DMS79 (cell line): ENCODE results near the gene CETP.

Source experiments
- DNase-seq: peaks from one replicate; lab custom pipeline; 2025; lab: John Stamatoyannopoulos, UW

The CETP gene

DNA sequence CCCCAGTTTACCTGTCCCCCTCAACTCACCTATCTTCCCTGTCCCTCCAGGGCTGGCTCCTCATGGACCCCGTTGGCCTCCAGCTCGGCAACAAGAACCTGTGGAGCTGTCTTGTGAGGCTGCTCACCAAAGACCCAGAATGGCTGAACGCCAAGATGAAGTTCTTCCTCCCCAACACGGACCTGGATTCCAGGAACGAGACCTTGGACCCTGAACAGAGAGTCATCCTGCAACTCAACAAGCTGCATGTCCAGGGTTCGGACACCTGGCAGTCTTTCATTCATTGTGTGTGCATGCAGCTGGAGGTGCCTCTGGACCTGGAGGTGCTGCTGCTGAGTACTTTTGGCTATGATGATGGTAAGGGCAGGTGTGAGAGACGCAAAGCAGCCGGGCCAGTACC is 58.9 kb downstream of the CETP start:
- DNase-seq: no peak

- no peak for DNase-seq
Observed at GRCh38 chr16:57021757-57022156, 60.0 kb downstream of the CETP start.

DNA sequence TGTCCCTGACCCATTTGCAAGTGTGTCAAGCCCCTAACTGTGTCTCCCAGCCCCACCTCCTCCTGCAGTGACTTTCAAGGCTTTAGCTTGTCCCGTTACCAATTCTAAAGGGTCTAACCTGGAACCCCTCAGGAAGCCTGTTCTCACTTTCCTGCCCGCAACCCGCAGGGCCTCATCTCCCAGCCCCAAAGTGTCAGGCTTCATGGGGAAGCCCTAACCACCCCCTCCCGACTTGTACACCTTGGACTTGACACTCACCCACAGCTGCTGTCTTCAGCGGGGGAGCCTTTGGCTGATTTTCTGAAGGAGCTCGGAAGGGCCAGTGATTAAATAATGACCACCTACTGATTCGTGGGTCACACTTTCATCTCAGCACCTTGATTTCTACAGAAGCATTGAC is 60.7 kb downstream of the CETP start:
- DNase-seq: no peak

DNA sequence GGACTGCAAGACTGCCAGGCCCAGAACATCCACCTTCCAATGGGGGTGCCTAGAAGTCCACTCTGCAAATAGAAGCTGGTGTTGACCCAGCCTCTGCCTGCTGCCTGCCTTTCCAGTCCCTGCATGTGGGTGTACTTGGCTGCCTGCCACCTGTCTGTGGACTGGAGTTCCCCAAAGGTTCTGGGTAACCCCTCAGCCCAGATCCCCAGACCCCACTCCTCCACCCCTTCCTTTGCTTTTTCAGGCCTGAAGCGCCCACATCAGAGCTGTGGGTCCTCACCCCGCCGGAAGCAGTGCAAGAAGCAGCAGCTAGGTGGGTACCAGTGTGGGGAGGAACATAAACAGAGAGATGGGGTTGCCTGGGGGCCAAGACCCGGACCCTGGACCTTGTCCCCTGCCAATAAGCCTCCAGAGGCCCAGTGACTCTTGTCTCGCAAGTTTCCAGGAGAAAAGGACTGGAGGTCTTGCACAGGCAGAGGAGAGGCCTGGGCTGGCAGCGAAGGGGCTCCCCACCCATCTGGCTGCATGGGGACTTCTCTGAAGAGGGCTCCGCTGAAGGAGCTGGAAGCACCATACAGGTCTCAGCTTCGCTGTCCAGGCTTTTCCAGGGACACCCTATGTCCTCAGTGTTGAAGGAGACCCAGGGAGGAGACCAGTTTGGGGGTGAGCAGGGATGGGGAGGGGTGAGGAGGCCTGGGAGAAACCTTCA is 61.9 kb downstream of the CETP start:
- DNase-seq: no peak

DNA sequence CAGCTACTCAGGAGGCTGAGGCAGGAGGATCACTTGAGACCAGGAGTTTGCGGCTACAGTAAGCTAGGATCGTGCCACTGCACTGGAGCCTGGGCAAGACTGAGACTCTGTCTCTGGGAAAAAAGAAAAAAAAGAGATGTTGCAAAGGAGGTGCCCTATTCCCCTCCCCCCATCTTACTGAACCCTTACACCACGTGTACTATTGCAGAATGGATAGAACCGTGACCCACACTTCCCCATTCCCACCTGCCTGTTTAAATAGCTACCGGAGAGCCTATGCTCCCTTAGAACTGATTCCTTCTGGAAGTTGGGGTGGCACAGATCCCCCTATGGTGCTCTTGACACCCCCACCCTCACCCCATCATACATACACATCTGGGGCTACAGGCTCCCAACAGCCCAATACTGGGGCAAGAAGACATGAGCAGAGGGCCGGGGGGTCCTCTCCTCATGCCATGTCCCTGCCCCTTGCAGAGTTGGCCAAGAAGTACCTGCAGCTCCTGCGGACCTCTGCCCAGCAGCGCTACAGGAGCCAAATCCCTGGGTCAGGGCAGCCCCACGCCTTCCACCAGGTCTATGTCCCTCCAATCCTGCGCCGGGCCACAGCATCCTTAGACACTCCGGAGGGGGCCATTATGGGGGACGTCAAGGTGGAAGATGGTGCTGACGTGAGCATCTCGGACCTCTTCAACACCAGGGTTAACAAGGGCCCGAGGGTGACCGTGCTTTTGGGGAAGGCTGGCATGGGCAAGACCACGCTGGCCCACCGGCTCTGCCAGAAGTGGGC is 63.3 kb downstream of the CETP start:
- DNase-seq: no peak

- no peak for DNase-seq
Observed at GRCh38 chr16:57025941-57026777, 64.4 kb downstream of the CETP start.

- DNase-seq: no peak
Observed at GRCh38 chr16:57026778-57027062, 65.0 kb downstream of the CETP start.

- no peak for DNase-seq
Observed at GRCh38 chr16:57027067-57027466, 65.3 kb downstream of the CETP start.

- DNase-seq: no peak
Observed at GRCh38 chr16:57028086-57028485, 66.3 kb downstream of the CETP start.

GRCh38 chr16:57029161-57030160 is 67.7 kb downstream of the CETP start:
- DNase-seq: no peak

GRCh38 chr16:57030346-57030902 is 68.7 kb downstream of the CETP start:
- no peak for DNase-seq

DNA sequence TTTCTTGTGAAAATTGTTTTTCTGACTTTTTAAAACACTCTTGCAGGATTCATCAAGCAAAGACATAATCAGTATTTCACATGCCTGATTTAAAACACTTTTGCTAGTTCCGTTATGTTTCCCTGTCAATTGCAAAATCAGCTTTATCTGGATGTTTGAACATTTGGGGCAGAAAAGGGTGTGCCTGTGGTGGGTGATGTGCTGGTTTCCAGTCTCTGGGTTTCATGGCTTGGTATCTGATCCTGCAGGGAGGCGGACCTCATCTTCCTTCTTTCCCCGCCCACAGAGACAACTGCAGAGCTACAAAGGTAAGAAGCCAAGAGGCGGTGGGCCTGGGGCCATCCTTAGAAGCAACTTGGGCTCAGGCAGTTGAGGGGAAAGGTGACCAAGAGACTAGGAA is 69.4 kb downstream of the CETP start:
- no peak for DNase-seq

DNA sequence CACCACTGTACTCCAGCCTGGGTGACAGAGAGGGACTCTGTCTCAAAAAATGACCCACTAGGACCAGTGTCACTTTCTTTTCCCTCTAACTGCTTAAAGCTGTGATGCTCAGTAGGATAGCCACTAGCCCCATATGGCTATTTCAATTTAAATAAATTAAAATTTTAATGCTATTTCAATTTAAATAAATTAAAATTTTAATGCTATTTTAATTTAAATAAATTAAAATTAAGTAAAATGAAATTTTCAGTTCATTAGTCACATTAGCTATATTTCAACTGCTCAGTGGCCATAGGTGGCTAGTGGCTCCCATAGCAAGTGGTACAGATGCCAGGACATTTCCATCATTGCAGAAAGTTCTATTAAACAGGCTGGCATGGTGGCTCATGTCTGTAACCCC is 70.6 kb downstream of the CETP start:
- no peak for DNase-seq

- DNase-seq: no peak
Observed at GRCh38 chr16:57032931-57033330, 71.2 kb downstream of the CETP start.
